Aorta (tissue), 5 donors: Measurements from ENCODE around the gene MEF2A. TPM values are rescaled to one million over a fixed set of nuclear protein-coding genes. Genes with fewer than 3 reads are reported as not detected.

Source experiments
- ATAC-seq: fragments of 200-7000 bp; cut with Tn5 transposase; one replicate; pipeline ENCODE4 v1.9.1; 2022; ENCODE audit warnings: moderate library complexity; ENCODE audit not compliant: low FRiP score
- DNase-seq, 2 donors: peaks; one replicate each; pipeline ENCODE4 v3.0.0-alpha.2; 2020
- H3K27ac ChIP-seq, 2 donors: one replicate each; pipeline ENCODE4 v1.5.1; 2013; ENCODE audit warnings: low read length in 2 of 2, mild to moderate bottlenecking in 2 of 2, moderate library complexity in 2 of 2, control low read depth in 1 of 2, inconsistent platforms in 1 of 2, low read depth in 1 of 2
- H3K27me3 ChIP-seq, 2 donors: one replicate each; pipeline ENCODE4 v1.6.1; 2013; ENCODE audit warnings: control low read depth in 1 of 2, low read length in 1 of 2, mild to moderate bottlenecking in 1 of 2, moderate library complexity in 1 of 2; ENCODE audit not compliant: insufficient read depth in 2 of 2, control insufficient read depth in 1 of 2
- H3K36me3 ChIP-seq, 2 donors: one replicate each; pipeline ENCODE4 v1.6.1; 2013; ENCODE audit warnings: control low read depth in 1 of 2, low read length in 1 of 2, mild to moderate bottlenecking in 1 of 2; ENCODE audit not compliant: insufficient read depth in 2 of 2, control insufficient read depth in 1 of 2
- H3K4me1 ChIP-seq, 2 donors: one replicate each; pipeline ENCODE4 v1.6.1; 2013; ENCODE audit warnings: low read length in 2 of 2, control low read depth in 1 of 2, mild to moderate bottlenecking in 1 of 2, moderate library complexity in 1 of 2; ENCODE audit not compliant: insufficient read depth in 2 of 2, control insufficient read depth in 1 of 2
- H3K4me3 ChIP-seq, 2 donors: one replicate each; pipeline ENCODE4 v1.5.1; 2013; ENCODE audit warnings: low read length in 2 of 2, control low read depth in 1 of 2, mild to moderate bottlenecking in 1 of 2
- H3K9me3 ChIP-seq: one replicate; pipeline ENCODE4 v1.6.1; 2013; ENCODE audit warnings: mild to moderate bottlenecking, low read length; ENCODE audit not compliant: control insufficient read depth
- WGBS, 2 donors: extraction: QIAGEN DNeasy Blood & Tissue Kit; methylation state at CpG; one replicate each; pipeline ENCODE4 v1.1.7; 2013; 5-methylcytosine and 5-hydroxymethylcytosine counted together
- intact Hi-C, 2 donors: fragments of 100-400 bp; cut with DNase I; formaldehyde crosslinking; loops; one replicate each; pipeline versions ENCODE4 v1.14.2 to v1.15.0; 2022
- polyA plus RNA-seq, 2 donors: library from polyadenylated mRNA; stranded (reverse); fragments of 200-250 nt; gene quantifications; one replicate each; pipeline ENCODE4 v1.2.3, GENCODE V29; 2013
- total RNA-seq, 2 donors: library from RNA; stranded (reverse); fragmentation: NEBNext Ultra II Directional; extraction: Animal tissue kit (Norgen Biotek cat#: 25700); gene quantifications; one replicate each; pipeline ENCODE4 v1.2.1, GENCODE V29; 2021
- donor health status: healthy with polysubstance abuse.
- donor health status: Bipolar disorder and iron deficiency.
- donor health status: DM: no; HTN: no; CAD: no.
- donor health status: DM: no; HTN: no; CAD: no.
- donor health status: DM: yes; HTN: yes; CAD: no.

MEF2A gene
- total and polyA plus RNA-seq, 4 donors: 27.2 to 160 (median 92.9) TPM

GRCh38 chr15:99703603-99704443, 138.0 kb downstream of the MEF2A start:
- Histone ChIP-seq H3K36me3 (no peaks in the 10 kb centered on the region), H3K4me1 (no peaks in the 10 kb centered on the region), H3K27me3 (no peaks in the 10 kb centered on the region), H3K4me3 (peak overlapping the region in 1 of 2 donors; percentile 48), H3K9me3 (no peaks in the 10 kb centered on the region), H3K27ac (peak overlapping the region in 1 of 2 donors; percentile 60)
- peak; percentile 85 for ATAC-seq
- no peak for DNase-seq
- WGBS, 2 donors: 3% methylated on average over 7 of the region's 7 CpGs
- intact Hi-C loops: loop anchor here in 1 of 2 donors (5.0 to 10.0 kb wide), 2 partner anchors 137 to 259 kb away; partner anchors contain the start of gene MEF2A

GRCh38 chr15:99704444-99704838, 138.7 kb downstream of the MEF2A start:
- DNase-seq (no peak), ATAC-seq (peak; percentile 90)
- no peak overlapping the region for H3K4me3 ChIP-seq
- WGBS, 2 donors: 26 to 29% methylated on average over 3 of the region's 3 CpGs
- intact Hi-C loops: loop anchor here in 1 of 2 donors (5.0 to 10.0 kb wide), 2 partner anchors 137 to 260 kb away; partner anchors contain the start of gene MEF2A
- H3K27me3 ChIP-seq: no peaks in the 10 kb centered on the region
- peaks cover 0 to 3% of the 10 kb centered on the region in 2 donors for H3K4me1 ChIP-seq
- H3K36me3 ChIP-seq: no peaks in the 10 kb centered on the region
- H3K9me3 ChIP-seq: no peaks in the 10 kb centered on the region
- no peak overlapping the region for H3K27ac ChIP-seq

- intact Hi-C loops: loop anchor here (5.0 to 10.0 kb wide), 2 partner anchors 262 to 419 kb away; no protein-coding TSS in a partner anchor
- Histone ChIP-seq H3K9me3 (no peaks in the 10 kb centered on the region), H3K4me3 (no peak overlapping the region), H3K27ac (peak overlapping the region; percentile 64 to 77), H3K4me1 (peaks cover 0 to 3% of the 10 kb centered on the region in 2 donors), H3K27me3 (no peaks in the 10 kb centered on the region), H3K36me3 (peaks cover 0 to 4% of the 10 kb centered on the region in 2 donors)
- WGBS, 2 donors: 77 to 80% methylated on average over 10 of the region's 10 CpGs
- DNase-seq: no peak
- no peak for ATAC-seq
These were observed 140.9 kb downstream of the MEF2A start for GRCh38 chr15:99706557-99707303.

- peak overlapping the region; percentile 4 to 38 for H3K4me3 ChIP-seq
- WGBS, 2 donors: 14 to 21% methylated on average over 11 of the region's 11 CpGs
- no peaks in the 10 kb centered on the region for H3K27me3 ChIP-seq
- ATAC-seq (peak; percentile 29), DNase-seq (no peak)
- H3K4me1 ChIP-seq: peaks cover 0 to 3% of the 10 kb centered on the region in 2 donors
- H3K27ac ChIP-seq: peak overlapping the region; percentile 77 to 89
- peaks cover 0 to 4% of the 10 kb centered on the region in 2 donors for H3K36me3 ChIP-seq
- intact Hi-C loops: loop anchor here (5.0 to 10.0 kb wide), 2 partner anchors 263 to 420 kb away; no protein-coding TSS in a partner anchor
- H3K9me3 ChIP-seq: no peaks in the 10 kb centered on the region
These were observed 141.9 kb downstream of the MEF2A start for GRCh38 chr15:99707473-99708270.

GRCh38 chr15:99708563-99708962, 142.8 kb downstream of the MEF2A start:
- peak overlapping the region; percentile 58 to 89 for H3K27ac ChIP-seq
- WGBS, 2 donors: 11 to 30% methylated on average over 7 of the region's 7 CpGs

GRCh38 chr15:99709243-99709986, 143.6 kb downstream of the MEF2A start:
- Histone ChIP-seq H3K36me3 (peaks cover 0 to 5% of the 10 kb centered on the region in 2 donors), H3K9me3 (no peaks in the 10 kb centered on the region), H3K27me3 (no peaks in the 10 kb centered on the region), H3K4me3 (no peak overlapping the region), H3K27ac (peak overlapping the region in 1 of 2 donors; percentile 77), H3K4me1 (peaks cover 0 to 3% of the 10 kb centered on the region in 2 donors)
- no peak for ATAC-seq
- DNase-seq: no peak
- intact Hi-C loops: loop anchor here (5.0 to 10.0 kb wide), 2 partner anchors 265 to 422 kb away; no protein-coding TSS in a partner anchor
- 85% methylated on average over 16 of the region's 16 CpGs for WGBS, 2 donors

More at GRCh38 chr15:99708563-99708962, 142.8 kb downstream of the MEF2A start:
- H3K36me3 ChIP-seq: peaks cover 0 to 5% of the 10 kb centered on the region in 2 donors
- H3K27me3 ChIP-seq: no peaks in the 10 kb centered on the region
- peaks cover 0 to 3% of the 10 kb centered on the region in 2 donors for H3K4me1 ChIP-seq
- intact Hi-C loops: loop anchor here (5.0 to 10.0 kb wide), 2 partner anchors 264 to 421 kb away; no protein-coding TSS in a partner anchor
- no peak overlapping the region for H3K4me3 ChIP-seq
- ATAC-seq (peak; percentile 79), DNase-seq (peak; percentile 86 to 93)
- no peaks in the 10 kb centered on the region for H3K9me3 ChIP-seq

- 48 to 52% methylated on average over 5 of the region's 5 CpGs for WGBS, 2 donors
- Histone ChIP-seq H3K27me3 (no peaks in the 10 kb centered on the region), H3K4me3 (no peak overlapping the region), H3K27ac (peak overlapping the region in 1 of 2 donors; percentile 58), H3K9me3 (no peaks in the 10 kb centered on the region), H3K36me3 (peaks cover 3 to 5% of the 10 kb centered on the region in 2 donors), H3K4me1 (peaks cover 0 to 3% of the 10 kb centered on the region in 2 donors)
- ATAC-seq (peak; percentile 49), DNase-seq (no peak)
- intact Hi-C loops: no loop called here
These were observed 145.8 kb downstream of the MEF2A start for GRCh38 chr15:99711625-99712024.
